Measurements from ENCODE around the gene MIS18A.

The MIS18A gene

DNA sequence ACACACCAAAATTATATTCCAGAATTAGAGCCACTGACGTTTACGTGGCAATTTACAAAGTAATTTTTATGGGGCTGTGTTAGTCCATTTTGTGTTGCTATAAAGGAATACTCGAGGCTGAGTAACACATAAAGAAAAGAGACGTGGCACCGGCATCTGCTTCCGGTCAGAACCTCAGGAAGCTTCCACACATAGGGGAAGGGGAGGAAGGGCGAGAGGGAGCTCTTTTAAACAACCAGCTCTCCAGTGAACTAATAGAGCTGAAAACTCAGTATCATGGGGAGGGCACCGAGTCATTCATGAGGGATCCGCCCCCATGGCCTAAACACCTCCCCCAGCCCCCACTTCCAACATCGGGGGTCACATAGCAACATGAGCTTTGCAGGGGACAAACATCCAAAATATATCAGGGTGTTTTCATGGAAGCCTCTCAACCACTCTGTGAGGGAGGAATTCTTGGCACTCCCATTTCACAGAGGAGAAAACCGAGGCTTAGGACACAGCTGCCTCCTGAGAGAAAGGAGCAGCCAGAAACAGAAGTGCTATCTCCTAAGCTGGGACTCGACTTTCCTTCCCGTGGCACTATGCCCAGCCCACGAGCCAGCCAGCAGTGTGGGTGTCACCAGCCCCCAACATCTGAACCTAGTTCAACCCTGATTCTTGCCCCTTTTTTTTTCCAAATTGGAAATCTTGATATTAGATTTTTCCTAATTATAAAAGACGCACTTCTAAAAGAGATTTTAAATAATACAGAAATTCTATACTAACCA, 29.2 kb downstream of the MIS18A start:
- no peak for DNase-seq

DNA sequence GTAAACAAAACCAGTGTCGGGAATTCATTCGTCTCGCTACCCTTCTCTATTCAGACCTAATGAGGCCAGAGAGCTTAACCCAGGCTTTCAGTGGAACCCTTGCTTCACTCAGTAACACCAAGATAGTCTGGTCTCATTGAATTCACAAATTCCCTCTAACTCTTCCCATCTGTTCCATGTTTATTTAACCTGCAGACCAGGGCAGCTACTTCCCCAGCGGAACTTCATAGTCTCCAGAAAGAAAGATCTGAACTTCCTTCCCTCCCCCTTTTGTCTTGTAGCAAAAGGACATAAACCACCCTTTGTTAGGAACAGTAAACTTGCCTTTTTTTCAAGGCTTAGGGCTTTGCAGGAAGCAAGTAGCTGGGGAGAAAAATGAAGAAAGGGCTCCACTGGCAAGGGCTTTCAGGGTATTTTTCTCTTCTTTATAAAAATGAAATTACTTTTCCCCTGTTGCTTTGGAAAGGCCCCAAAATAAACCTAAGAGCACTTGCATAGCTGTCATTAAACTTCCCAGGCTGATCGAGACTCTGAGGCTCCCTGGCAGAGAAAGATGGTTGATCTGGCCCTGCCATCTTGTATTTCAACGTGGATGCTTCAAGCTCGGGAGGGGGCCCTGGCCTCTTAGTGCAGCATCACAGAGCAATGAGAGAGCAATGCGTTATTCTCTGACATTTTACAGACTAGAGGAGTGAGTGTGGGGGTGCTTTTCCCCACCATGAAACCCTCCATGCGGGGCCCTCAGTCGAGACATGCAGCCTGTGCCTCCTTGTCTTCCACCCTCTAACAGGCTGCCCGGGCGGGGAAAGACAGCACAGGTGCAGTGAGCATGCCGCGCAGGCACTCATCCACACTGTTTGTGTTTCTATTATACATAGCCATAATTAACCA, 30.0 kb downstream of the MIS18A start:
- no peak for DNase-seq

DNA sequence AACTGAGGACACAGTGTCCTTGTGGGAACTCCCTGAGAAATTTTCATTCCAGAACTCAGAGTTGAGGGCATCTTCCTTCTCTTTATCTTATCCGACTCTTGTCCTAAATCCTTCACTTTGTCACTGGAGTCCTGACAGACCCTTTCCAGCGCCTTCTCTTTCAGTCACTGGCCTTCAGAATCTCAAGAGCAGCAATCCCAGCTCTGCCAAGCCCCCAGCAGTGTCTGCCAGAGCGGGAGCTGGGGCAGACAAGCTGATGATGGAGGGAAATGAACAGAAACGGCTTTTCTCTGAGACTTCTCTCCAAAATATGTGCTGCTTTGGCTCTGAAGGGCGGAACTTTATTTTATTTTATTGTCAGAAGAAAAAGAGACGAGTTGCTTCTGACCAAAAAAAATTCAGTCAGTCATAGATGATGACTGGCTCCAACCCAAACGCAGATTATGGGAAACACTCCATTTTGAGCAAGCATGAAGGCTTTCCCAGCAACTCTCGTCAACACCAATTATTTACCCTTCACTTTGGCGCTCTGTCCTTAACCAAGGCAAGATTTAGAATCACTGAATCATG, 32.2 kb downstream of the MIS18A start:
- DNase-seq, result no peak

DNA sequence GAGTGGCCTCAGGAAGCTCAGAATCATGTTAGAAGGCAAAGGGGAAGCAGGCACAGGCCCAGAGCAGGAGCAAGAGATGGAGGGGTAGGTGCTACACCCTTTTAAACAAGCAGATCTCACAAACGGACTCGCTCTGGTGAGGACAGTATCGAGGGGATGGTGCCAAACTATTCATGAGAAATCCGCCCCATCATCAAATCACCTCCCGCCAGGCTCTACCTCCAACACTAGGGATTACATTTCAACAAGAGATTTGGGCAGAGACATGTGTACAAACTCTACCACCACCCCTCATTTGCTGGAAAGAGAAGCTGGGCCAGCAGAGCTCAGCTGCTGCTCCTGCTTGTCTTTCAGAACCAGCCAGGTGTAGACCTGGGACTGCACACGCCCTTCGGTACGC, 32.9 kb downstream of the MIS18A start:
- no peak for DNase-seq

DNA sequence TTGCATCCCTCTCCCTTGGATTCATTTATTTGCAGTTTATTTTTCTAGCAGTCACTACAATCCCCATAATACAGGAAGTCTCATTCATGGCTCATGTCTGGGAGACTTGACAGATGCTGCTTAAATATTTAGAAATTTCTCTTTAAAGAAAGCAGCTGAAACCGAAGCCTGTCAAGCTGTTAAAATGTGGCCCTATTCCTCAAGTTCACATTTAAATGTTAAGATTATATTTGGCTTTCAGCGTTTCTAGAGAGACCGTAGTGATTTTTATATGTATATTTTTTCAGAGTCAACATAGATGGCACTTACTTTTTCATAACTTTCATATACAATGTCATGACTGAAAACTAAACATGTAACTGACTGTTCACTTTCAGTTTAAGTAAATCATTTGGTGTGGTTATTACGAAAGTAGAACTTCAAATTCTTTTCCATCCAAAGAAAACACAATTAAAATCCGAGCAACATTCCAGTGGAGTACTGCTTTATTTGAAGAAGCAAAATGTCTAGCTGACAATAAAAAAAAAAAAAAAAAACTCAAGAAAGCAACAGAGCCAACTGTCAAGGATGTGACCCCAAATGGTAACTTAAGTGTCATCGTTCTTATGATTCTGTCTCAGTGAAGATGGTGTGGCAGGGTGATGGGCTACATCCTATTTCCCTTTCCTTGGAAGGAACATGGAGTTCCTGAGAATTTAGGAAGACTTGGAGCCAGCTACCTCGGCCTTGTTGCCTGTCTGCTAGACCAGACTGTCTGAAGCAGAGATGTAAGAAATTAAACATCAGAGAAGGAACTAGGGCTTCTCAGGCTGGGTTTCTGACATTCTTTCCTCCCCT, 37.8 kb downstream of the MIS18A start:
- DNase-seq, result no peak

DNA sequence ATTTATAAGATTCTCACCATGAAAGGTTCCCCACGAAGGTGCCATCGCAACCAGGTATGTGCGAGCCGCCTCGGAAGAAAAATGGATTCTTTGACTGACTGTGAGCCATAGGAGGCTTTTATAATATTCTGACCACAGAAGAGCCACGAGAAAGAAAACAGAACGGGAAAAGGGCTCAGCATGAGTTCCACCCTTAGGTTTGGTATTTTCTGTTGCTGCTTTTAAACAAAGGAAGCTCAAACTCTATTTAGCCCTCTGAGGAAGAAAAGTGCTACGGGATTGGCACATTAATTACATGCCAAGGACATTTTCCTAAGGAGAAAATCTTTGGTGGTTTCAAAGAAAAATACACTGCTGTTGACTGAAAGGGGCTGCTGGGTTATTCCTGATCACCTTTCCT, 39.3 kb downstream of the MIS18A start:
- DNase-seq, result no peak

DNA sequence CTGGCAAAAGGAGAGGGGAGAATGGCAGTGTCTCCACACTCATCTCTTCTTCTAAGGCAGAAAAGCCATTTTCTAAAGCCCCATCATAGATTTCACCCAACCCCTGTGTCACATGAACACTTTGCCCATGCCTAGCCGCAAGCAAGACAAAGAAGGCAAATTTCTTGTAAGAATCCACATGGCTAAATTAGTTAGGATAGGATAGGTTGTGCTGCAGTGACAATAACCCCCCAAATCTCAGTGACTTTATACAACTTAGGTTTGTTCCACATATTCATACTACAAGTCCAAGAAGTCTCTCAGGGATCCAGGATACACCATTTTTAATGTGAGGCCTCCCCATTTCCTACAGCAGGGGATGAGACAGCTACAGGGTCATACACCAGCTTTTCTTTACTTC, 40.8 kb downstream of the MIS18A start:
- DNase-seq, result no peak

DNA sequence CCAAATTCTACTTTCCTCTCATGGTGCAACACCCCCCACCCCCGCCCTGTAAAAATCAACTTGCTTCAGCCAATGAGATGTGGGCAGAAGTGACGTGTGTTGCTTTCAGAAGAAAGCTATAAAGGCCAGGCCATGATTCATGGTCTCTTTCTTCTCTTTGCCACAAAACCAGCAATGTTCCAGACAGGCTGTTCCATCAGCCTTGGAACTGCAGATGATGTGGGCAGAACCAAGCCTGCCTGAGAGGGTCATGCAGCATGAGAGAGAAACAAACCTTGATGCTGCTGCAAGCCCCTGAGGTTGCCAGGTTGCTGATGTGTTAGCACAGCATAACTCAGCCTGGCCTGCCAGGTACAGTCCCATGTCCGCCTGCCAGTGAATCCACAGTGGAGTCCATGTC, 41.8 kb downstream of the MIS18A start:
- DNase-seq, result no peak

DNA sequence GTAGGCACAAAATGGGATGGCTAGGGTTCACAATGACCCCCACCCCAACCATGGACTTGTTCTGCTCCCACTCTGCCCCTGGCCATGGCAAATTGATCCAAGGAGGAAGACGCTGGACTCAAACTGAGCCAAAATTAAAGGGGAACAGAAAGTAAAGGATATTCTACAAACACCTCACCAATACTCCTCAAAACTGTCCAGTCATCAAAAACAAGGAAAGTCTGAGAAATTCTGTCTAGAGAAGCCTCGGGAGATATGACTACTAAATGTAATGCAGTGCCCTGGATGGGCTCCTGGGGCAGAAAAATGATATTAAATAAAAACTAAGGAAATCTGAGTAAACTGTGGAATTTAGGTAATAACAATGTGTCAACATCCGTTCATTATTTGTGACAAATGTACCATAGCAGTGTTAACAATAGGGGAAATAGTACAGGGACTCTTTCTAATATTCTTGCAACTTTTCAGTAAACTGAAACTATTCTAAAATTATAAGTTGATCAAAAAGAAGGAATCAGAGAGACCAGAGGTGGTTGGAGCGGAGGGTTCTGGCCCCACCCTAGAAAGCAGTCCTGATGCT, 45.0 kb downstream of the MIS18A start:
- no peak for DNase-seq

DNA sequence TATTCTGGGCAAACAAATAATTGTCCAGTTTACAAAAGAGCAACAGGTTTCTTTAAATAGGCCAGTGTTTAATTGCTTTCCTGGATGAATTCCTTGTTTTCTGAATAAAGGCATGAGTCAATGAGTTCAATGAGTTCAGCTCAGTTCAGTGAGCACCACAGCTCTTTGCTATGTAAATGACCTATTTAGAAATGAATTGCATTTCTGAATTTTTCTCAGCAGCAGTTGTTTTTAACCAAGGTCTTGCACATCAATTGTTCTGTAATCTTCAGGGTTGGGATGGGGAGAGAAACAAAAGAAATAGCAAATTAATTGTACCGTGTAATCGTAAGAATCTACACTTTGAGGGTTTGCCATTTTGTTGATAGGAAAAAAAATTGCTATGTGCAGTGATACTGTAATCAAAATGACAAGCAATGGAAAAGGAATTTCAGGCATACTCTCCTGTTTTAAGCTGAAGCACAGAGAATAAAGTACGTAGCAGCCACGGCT, 45.7 kb downstream of the MIS18A start:
- no peak for DNase-seq

DNA sequence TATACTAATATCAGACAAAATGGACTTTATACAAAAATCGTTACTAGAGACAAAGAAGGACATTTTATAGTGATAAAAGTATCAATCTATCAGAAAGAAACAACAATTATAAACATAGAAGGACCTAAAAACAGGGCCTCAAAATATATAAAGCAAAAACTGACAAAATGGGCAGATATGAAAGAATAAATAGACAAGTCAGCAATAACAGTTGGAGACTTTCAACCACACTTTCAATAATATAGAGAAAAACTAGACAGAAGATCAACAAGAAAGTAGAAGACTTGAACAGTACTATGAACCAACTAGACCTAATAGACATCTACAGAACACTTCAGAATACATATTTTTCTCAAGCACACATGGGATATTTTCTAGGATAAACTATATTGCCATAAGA, 52.4 kb downstream of the MIS18A start:
- DNase-seq, result no peak

Data from MV-4-11 (cell line).